Endometrial microvascular endothelial cells (primary cell): ENCODE results near the gene CKAP2L. TPM values are rescaled to one million over a fixed set of nuclear protein-coding genes. Genes with fewer than 3 reads are reported as not detected.
"Not testable (repeated sequence)": the region's sequence is repeated elsewhere in the genome, so short reads cannot be mapped to it uniquely, and the experiment has no call there.

Experiments used
- in situ Hi-C: cut with HindIII; loops from 2 replicates; pipeline ENCODE4 v1.10.0; 2017; ENCODE audit warnings: low sequenced_read_pairs, low pct_unique_long_range_greater_than_20kb; ENCODE audit errors: inconsistent ontology term
- total RNA-seq: library from RNA; depleted of rRNA; stranded (reverse); fragments of >200 nt; gene quantifications from one replicate; pipeline ENCODE4 v1.2.3, GENCODE V29; 2015; ENCODE audit errors: inconsistent ontology term

CKAP2L gene
- total RNA-seq, 1 donor from 2014 or later, result 50.9 TPM

- in situ Hi-C loops, result no loop called here
These were observed 45.5 kb downstream of the CKAP2L start for GRCh38 chr2:112718863-112719370.

- in situ Hi-C loops, result not testable (repeated sequence)
These were observed 47.5 kb downstream of the CKAP2L start for GRCh38 chr2:112716826-112717352.

GRCh38 chr2:112716094-112716493 is 48.3 kb downstream of the CKAP2L start:
- in situ Hi-C loops, result not testable (repeated sequence)

GRCh38 chr2:112714836-112715631 is 49.4 kb downstream of the CKAP2L start:
- in situ Hi-C loops, result no loop called here

GRCh38 chr2:112714331-112714730 is 50.1 kb downstream of the CKAP2L start:
- in situ Hi-C loops, result no loop called here

GRCh38 chr2:112713926-112714325 is 50.5 kb downstream of the CKAP2L start:
- in situ Hi-C loops, result no loop called here

- in situ Hi-C loops, result no loop called here
These were observed 50.9 kb downstream of the CKAP2L start for GRCh38 chr2:112713585-112713925.

GRCh38 chr2:112712903-112713584 is 51.4 kb downstream of the CKAP2L start:
- in situ Hi-C loops, result no loop called here

- in situ Hi-C loops, result no loop called here
These were observed 51.9 kb downstream of the CKAP2L start for GRCh38 chr2:112712465-112712864.

GRCh38 chr2:112710956-112711750 is 53.3 kb downstream of the CKAP2L start:
- in situ Hi-C loops, result no loop called here

- in situ Hi-C loops, result no loop called here
These were observed 54.7 kb downstream of the CKAP2L start for GRCh38 chr2:112709703-112710102.

- in situ Hi-C loops, result no loop called here
These were observed 55.4 kb downstream of the CKAP2L start for GRCh38 chr2:112708968-112709367.

GRCh38 chr2:112706947-112707346 is 57.5 kb downstream of the CKAP2L start:
- in situ Hi-C loops, result not testable (repeated sequence)

- in situ Hi-C loops, result no loop called here
These were observed 58.2 kb downstream of the CKAP2L start for GRCh38 chr2:112706170-112706664.

GRCh38 chr2:112705575-112705974 is 58.8 kb downstream of the CKAP2L start:
- in situ Hi-C loops, result no loop called here

GRCh38 chr2:112703684-112704083 is 60.7 kb downstream of the CKAP2L start:
- in situ Hi-C loops, result no loop called here

- in situ Hi-C loops, result no loop called here
These were observed 63.4 kb downstream of the CKAP2L start for GRCh38 chr2:112701052-112701451.

- in situ Hi-C loops, result loop anchor here (10.0 kb wide), 1 partner anchor 55 kb away; the partner anchor contains the start of gene SLC20A1
These were observed 64.3 kb downstream of the CKAP2L start for GRCh38 chr2:112699984-112700667.
